Suprapubic skin (tissue), 4 donors: ENCODE results near the gene TMEM205. TPM values are rescaled to one million over a fixed set of nuclear protein-coding genes. Genes with fewer than 3 reads are reported as not detected.

ENCODE experiments used
- DNase-seq, 2 donors: peaks; one replicate each; pipeline ENCODE4 v3.0.0-alpha.2; 2019; ENCODE audit warnings: low spot score in 2 of 2
- H3K27ac ChIP-seq: fragments of 200-600 bp; sonication (generic); one replicate; pipeline ENCODE4 v1.5.1; 2019
- H3K27me3 ChIP-seq: fragments of 200-600 bp; sonication (generic); one replicate; pipeline ENCODE4 v1.5.1; 2019
- H3K36me3 ChIP-seq: fragments of 200-600 bp; sonication (generic); one replicate; pipeline ENCODE4 v1.5.1; 2019
- H3K4me1 ChIP-seq: fragments of 200-600 bp; sonication (generic); one replicate; pipeline ENCODE4 v1.5.1; 2019
- H3K4me3 ChIP-seq: fragments of 200-600 bp; sonication (generic); one replicate; pipeline ENCODE4 v1.5.1; 2019; ENCODE audit warnings: mild to moderate bottlenecking
- H3K9me3 ChIP-seq: fragments of 200-600 bp; sonication (generic); one replicate; pipeline ENCODE4 v1.5.1; 2019
- CTCF ChIP-seq, 2 donors: fragments of 200-600 bp in 1 of 2; fragments of 450-650 bp in 1 of 2; sonication (generic) in 1 of 2; IDR thresholded peaks; one replicate each; pipeline ENCODE4 v1.5.1; 2016 to 2019; ENCODE audit warnings: antibody characterized with exemption in 2 of 2, mild to moderate bottlenecking in 1 of 2, moderate library complexity in 1 of 2
- EP300 ChIP-seq: sonication (generic); formaldehyde crosslinking; IDR thresholded peaks from one replicate; pipeline ENCODE4 v1.6.1; 2017; ENCODE audit warnings: antibody characterized with exemption
- POLR2A ChIP-seq, 2 donors: fragments of 450-650 bp; IDR thresholded peaks; one replicate each; pipeline ENCODE4 v1.6.1; 2017; ENCODE audit warnings: antibody characterized with exemption in 2 of 2, mild to moderate bottlenecking in 2 of 2, moderate library complexity in 2 of 2
- POLR2AphosphoS5 ChIP-seq, 3 donors: sonication (generic); formaldehyde crosslinking; IDR thresholded peaks; one replicate each; pipeline ENCODE4 v1.6.1; 2017; ENCODE audit warnings: antibody characterized with exemption in 3 of 3
- WGBS: methylation state at CpG from one replicate; pipeline ENCODE4 v1.1.5; 2018; 5-methylcytosine and 5-hydroxymethylcytosine counted together
- total RNA-seq, 4 donors: library from RNA; depleted of rRNA; stranded (reverse); fragments of >200 nt; gene quantifications; one replicate each; pipeline ENCODE4 v1.1.0, GENCODE V29; 2016

Gene TMEM205
- 100 to 1,000 TPM; 202 to 245 (median 207) TPM for total RNA-seq

- DNase-seq, result peak; percentile 99 to 100
- TF ChIP-seq EP300, result no peak
- TF ChIP-seq CTCF (IDR thresholded peaks at IDR 0.05), result no peak
- peak in 2 of 3 donors; percentile 83 to 93 for TF ChIP-seq POLR2AphosphoS5 (IDR thresholded peaks at IDR 0.05)
- TF ChIP-seq POLR2A (IDR thresholded peaks at IDR 0.05), result peak in 1 of 2 donors; percentile 49
- H3K4me3 ChIP-seq, result peak within 1 kb of the TSS; percentile 57
- peaks cover 6% of the 10 kb centered on the region for H3K36me3 ChIP-seq
- H3K4me1 ChIP-seq, result peaks cover 33% of the 10 kb centered on the region
- WGBS, result under 1% methylated on average over 19 of the region's 50 CpGs
- no peaks in the 10 kb centered on the region for H3K9me3 ChIP-seq
- peak within 1 kb of the TSS; percentile 67 for H3K27ac ChIP-seq
- no peaks in the 10 kb centered on the region for H3K27me3 ChIP-seq
These were observed at the start of gene TMEM205, which contains the start of gene CCDC159 for GRCh38 chr19:11346104-11346940. Gene TMEM205, minus strand, starts transcription at chr19:11346268. Its CDS starts 649 bp downstream, at chr19:11345619. Gene CCDC159, plus strand, starts transcription at chr19:11346519. Its CDS starts 88 bp downstream, at chr19:11346607.

- H3K4me1 ChIP-seq, result no peaks in the 10 kb centered on the region
- no peaks in the 10 kb centered on the region for H3K36me3 ChIP-seq
- H3K9me3 ChIP-seq, result no peaks in the 10 kb centered on the region
- DNase-seq, result no peak
- no peak overlapping the region for H3K4me3 ChIP-seq
- WGBS, result 74% methylated on average over 4 of the region's 4 CpGs
- no peak overlapping the region for H3K27ac ChIP-seq
- TF ChIP-seq POLR2AphosphoS5 (IDR thresholded peaks at IDR 0.05) (no peak), CTCF (IDR thresholded peaks at IDR 0.05) (no peak), EP300 (no peak), POLR2A (IDR thresholded peaks at IDR 0.05) (no peak)
- peaks cover 4% of the 10 kb centered on the region for H3K27me3 ChIP-seq
These were observed 45.0 kb upstream of the TMEM205 start for GRCh38 chr19:11390933-11391680.

DNA sequence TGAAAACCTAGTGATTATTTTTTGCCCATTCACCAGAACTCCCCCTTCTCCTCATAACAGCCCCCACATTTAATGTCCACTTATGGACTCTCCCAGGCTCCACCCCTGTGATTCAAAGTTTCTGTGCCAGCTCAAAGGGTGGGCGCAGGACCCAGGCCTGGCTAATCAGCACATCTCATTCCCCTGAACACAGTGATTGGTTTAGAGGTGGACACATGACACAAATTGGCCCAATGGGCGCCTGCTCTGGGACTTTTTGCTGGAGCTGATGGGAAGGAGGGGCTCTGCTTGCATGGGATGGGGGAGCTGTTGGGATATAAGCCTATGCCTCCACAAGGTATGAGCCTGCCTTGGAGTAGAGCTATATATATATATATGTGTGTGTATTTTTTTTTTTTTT is 44.3 kb upstream of the TMEM205 start:
- H3K36me3 ChIP-seq, result no peaks in the 10 kb centered on the region
- H3K4me1 ChIP-seq, result no peaks in the 10 kb centered on the region
- DNase-seq, result no peak
- no peak for TF ChIP-seq EP300
- no peak for TF ChIP-seq POLR2AphosphoS5 (IDR thresholded peaks at IDR 0.05)
- TF ChIP-seq CTCF (IDR thresholded peaks at IDR 0.05), result no peak
- WGBS, result 91% methylated on average over 2 of the region's 2 CpGs
- H3K9me3 ChIP-seq, result no peaks in the 10 kb centered on the region
- peaks cover 4% of the 10 kb centered on the region for H3K27me3 ChIP-seq
- no peak overlapping the region for H3K4me3 ChIP-seq
- H3K27ac ChIP-seq, result no peak overlapping the region

DNA sequence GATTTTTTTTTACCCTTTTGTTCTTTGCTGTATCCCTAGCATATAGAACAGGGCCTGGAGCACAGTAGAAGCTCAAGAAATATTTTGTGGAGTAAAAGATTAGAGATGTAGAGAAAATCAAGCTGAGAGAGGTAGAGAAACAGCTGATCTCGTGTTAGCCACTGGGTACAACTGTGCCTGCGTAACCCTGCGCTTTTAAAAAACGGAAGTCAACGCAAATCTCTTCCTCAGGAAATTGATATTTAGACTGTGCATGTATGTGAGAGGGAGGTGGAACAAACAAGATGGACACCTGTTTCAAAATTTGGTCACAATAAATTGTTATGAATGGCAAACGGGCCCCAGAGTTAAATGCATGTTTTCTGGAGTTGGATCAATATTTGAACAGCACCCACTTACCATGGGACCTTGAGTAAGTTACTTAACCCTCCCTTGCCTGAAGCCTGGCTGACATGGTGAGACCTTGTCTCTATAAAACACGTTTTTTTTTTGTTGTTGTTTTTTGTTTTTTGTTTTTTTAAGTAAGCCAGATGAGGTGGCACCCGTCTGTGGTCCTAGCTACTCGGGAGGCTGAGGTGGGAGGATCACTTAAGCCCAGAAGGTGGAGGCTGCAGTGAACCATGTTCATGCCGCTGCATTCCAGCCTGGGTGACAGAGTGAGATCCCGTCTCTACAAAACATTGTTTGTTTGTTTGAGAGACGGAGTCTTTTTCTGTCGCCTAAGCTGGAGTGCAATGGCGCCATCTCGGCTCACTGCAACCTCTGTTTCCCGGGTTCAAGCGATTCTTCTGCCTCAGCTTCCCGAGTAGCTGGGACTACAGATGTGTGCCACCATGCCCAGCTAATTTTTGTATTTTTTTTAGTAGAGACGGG is 41.3 kb upstream of the TMEM205 start:
- no peak for TF ChIP-seq EP300
- no peak for TF ChIP-seq POLR2A (IDR thresholded peaks at IDR 0.05)
- no peak for TF ChIP-seq POLR2AphosphoS5 (IDR thresholded peaks at IDR 0.05)
- no peak for TF ChIP-seq CTCF (IDR thresholded peaks at IDR 0.05)
- peaks cover 15% of the 10 kb centered on the region for H3K27me3 ChIP-seq
- no peak for DNase-seq

More for the DNA sequence above, 41.3 kb upstream of the TMEM205 start:
- 71% methylated on average over 19 of the region's 19 CpGs for WGBS
- Histone ChIP-seq H3K4me1 (peaks cover 22% of the 10 kb centered on the region), H3K4me3 (no peak overlapping the region), H3K9me3 (no peaks in the 10 kb centered on the region), H3K27ac (no peak overlapping the region), H3K36me3 (no peaks in the 10 kb centered on the region)
